Stimulated activated CD4-positive, alpha-beta T cell treated with anti-CD3 and anti-CD28 coated beads, Interleukin-2, amount 100 ng/mL, for 48 hours (primary cell): ENCODE measurements around the gene COL4A6.

Experiments used
- DNase-seq, 2 donors: peaks; one replicate each; pipeline ENCODE4 v3.0.0-alpha.2; 2020

Gene COL4A6

DNA sequence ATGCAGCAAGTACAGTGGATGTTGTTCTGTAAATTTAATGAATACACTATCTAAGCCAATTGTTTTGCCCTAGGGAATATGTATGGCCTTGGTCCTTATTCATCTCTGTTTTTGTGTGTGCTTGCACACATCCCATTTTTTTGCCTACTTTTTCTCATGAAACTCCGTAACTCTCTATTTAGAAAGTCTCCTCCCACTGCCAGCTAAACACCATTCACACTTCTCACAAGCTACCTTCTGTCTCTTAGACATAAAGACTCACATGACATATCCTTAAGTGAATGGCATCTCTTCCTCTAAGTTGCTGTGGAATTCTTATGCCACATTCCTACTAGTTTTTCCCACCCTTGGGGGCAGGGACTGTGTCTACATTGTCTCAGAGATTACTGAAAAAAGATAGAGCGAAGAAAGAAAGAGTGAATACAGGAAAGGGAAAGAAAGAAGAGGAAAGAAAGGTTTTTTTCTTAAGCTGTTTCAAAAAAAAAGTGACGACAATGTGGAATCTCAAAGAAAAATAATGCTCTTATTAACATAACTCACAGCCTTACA lies 229.1 kb downstream of the COL4A6 start:
- no peak for DNase-seq

GRCh38 chrX:108203540-108203939 lies 234.7 kb downstream of the COL4A6 start:
- DNase-seq = no peak

DNA sequence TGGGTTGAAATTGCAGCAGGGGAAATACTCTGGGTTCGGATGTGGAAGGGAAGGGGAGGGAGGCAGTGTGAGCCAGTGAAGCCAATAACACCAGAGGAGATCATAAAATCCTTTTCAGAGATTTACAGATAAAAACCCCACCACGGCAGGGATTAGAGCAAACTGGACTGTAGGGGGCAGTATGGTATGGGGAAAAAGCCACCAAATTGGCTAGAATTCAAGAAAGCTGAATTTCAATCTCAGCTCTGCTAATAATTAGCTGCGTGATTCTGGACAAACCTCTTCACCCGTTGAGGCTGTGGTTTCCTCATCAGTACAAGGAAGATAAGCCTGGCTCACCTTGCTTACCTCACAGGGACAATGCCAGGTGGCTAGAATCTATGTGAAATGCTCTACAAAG lies 238.5 kb downstream of the COL4A6 start:
- peak; percentile 0 to 16 for DNase-seq

DNA sequence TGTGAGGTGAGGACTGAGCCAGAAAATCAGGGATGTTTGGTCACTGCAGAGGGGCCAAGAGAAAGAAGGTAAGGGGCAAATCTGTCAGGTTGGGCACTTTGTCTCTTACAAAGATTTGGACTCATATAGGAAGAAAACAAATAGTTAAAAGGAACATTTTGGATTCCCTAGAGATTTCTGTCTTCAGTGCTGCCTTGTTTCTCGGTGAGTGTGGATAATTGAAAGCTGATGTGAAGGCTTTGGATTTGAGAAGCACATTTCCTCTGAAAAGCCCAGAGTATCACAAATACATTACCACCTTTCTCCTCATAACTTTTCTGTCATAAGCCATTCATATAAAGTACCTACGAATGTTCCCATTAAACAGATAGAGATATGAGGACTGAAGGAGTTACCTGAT lies 239.2 kb downstream of the COL4A6 start:
- no peak for DNase-seq

DNA sequence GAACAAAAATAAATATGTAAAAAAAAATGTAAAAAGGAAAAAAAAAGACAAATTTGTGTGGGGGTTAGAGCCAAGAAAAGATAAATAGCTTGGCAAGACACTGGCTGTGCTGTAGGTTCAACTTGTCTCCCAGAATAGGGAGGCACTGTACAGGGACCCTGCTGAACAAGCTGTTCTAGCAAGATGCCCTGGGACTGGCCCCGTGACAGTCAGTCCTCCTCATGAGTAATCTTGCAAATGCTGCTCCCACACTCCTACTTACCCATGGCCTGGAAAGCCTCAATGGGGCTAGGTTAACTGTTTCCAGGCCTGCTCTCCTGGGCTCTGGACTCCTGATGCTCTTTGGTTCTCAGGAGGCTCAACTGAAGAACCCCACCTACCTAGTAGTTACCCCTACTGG lies 239.8 kb downstream of the COL4A6 start:
- DNase-seq = no peak

DNA sequence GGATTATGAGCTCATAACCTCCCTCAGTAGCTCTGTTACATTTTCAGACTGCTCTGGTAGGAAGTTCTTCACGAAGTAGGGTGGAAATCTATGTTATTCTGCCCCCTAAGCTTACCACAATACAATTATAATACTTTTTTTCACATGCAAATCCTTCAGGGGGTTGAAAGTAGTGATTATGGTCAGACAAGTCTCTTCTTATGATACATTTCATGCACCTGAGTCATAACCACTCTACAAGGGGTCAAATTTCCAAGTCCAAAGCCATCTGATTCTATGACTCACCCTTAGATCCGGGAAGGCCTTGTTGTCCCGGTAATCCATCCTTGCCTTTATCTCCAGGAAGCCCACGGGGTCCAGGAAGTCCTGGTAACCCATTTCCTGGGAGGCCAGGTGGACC lies 251.4 kb downstream of the COL4A6 start:
- DNase-seq = no peak

GRCh38 chrX:108178143-108178498 lies 260.1 kb downstream of the COL4A6 start:
- no peak for DNase-seq

DNA sequence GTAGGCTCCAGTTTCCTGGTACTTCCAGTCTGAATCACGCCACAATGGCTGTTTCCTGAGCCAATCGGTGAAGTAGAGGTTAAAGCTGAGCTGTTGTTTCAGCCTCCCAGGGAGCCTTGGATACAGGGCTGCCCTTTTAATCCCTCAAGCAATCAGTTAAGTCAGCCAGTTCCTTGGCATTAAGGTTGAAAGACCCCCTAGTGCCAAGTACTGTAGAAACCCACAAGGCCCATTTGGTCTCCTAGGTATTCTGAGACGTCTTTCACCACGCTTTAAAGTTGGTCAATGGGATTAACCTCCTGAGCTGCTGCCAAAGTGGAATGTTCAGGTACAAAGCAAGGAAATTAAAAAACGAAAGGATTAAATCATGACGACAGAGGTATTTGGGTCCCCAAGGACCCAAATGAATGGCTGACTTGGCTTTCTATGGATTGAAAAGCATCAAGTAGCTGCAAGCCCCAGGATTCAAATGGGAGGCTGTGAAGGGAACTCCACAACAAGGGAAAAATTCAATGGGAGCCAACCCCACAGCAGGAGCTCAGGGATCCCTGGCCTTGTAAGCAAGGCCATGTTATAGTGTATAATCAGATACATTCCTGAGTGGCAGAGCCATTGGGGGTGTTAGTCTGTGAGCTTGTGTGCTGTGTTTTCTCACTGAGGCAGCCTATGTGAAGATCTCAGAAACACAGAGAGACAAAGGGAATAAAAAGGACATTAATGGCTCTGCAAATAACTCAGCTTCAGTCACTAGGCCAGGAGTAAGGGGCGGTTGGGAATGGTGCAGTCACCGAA lies 260.7 kb downstream of the COL4A6 start:
- no peak for DNase-seq

DNA sequence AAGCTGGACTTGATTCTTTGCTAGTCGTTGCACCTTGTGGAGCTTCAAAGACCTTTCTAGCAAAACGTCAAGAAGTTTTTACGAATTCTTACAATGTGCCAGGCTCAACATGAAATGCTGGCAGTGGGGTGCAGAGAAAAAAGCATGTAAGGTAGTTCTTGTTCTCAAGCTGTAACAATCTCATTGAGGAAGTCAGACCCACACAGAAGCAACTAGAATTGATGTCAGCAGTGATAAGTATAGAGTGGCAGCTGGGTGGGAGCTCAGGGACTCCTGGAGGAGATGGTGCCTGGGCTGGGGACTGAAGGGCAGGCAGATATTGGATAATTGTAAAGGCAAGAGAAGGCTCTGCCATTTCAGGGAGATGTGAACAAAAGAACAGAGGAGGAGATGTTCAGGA lies 264.3 kb downstream of the COL4A6 start:
- DNase-seq = no peak

DNA sequence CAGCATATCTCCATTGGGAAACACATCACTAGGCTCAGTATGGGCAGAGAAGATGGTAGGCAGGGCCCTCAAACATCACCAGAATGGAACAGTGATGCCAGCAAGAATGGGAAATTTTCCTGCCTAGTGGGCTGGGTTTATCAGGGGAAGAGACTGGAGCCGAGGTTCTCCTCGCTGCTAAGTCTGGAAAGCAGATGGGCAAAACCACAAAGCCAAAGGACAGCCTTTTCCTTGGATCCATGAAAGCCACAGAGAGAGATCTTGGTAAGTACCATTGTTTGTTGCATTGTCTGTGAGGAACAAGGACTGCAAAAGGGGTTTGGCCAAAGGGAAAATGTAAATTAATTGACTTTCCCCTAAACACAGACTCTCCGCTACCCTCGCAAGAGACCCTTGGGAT lies 266.6 kb downstream of the COL4A6 start:
- DNase-seq = no peak

DNA sequence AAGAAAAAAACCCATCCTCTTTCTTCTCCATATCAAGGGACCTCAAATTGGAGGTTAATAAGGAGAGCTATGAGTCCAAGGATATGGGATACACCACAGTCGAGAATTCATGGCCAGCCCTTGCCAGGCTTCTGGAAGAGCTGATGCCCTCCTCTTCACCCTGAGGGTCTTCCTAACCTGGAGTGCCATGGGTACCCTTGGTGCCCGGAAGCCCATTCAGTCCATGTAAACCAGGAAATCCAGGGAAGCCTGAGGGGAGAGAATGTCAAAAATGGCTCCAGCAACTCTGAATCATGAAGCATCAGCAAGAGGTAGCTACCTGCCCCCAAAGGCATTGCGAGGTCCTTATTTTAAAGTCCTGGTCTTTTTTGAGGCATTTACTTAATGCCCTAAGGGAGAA lies 268.5 kb downstream of the COL4A6 start:
- no peak for DNase-seq

DNA sequence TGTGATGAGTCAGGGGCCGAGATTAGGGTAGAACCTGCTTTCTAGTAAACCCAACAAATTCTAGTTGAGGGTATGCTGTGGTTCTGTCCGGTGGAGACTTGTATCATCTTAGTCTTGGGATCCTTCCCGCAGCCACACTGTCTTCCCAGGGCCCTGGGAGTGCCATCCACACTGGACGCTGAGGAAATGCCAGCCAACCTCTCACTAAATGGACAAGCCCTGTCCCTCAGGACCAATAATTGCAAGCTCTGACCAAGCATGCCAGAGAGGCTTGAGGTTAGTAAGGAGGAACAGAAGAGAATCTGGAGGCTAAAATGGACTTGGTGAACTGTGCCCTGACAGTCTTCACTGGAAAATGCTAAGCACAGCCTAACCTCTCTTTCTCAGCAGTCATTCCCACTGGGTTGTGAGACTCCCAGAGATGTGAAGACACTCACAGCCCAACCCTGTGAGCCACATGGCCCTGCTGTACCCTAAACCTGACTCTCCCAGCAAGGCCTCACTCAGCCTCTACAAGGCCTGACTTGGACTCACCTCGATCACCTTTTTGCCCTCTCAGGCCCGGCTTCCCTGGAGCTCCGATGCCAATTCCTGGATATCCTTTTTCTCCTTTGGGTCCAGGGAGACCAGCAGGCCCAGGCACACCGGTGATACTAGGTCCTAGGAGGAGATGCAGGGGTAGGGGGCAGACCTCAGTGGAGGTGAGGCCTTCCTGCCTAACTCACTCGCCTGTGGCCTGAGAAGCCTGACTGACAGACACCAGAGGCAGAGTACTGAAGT lies 269.1 kb downstream of the COL4A6 start:
- no peak for DNase-seq

- DNase-seq = no peak
These were observed 270.9 kb downstream of the COL4A6 start for GRCh38 chrX:108167211-108167872.

DNA sequence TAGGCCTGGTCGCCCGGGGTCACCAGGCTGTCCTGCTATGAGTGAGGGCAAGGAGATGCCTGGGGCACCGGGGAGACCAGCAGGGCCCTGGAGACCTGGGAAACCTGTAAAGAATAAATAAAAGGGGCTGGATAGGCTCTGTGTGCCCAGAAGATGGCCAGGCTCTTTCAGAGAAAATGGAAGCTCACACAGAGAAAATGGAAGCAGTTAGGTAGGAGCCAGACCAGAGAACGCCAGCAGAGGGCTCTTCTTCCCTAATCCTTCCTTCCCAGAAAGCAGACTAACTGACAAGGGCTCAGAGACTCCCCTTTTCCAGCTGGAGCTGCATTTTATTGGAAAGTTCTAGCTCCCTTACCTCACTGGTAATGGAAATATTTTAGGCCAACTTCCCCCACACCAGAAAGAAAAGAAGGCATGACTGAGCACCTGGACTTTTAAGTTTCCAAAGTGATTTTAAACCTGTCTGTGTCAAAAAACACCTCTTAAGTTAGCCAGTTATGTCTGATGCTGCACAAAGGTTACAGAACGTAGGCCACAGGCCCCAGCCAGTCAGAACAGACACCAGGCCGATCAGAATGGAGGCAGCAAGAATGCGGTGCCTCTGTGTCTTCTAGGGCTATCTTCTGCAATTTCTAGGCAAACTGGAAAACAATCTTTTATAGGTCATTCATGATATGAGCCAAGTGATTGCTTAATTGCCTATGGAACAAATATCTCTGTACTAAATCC lies 272.7 kb downstream of the COL4A6 start:
- DNase-seq = no peak

GRCh38 chrX:108163333-108164082 lies 274.7 kb downstream of the COL4A6 start:
- DNase-seq = no peak

- DNase-seq = no peak
These were observed 276.0 kb downstream of the COL4A6 start for GRCh38 chrX:108162265-108162664.

GRCh38 chrX:108160309-108160708 lies 277.9 kb downstream of the COL4A6 start:
- no peak for DNase-seq

GRCh38 chrX:108159028-108159670 lies 279.1 kb downstream of the COL4A6 start:
- DNase-seq = no peak

- DNase-seq = no peak
These were observed 280.6 kb downstream of the COL4A6 start for GRCh38 chrX:108157628-108158027.

GRCh38 chrX:108156934-108157466 lies 281.2 kb downstream of the COL4A6 start:
- no peak for DNase-seq

- DNase-seq = no peak
These were observed 282.1 kb downstream of the COL4A6 start for GRCh38 chrX:108156082-108156481.
